HG02943 (cell line): Measurements from ENCODE around the gene RHEB.

Source experiments
- ATAC-seq: cut with Tn5 transposase; IDR thresholded peaks from one replicate; pipeline ENCODE4 v1.9.1; 2021; ENCODE audit warnings: mild to moderate bottlenecking, low read depth, moderate library complexity; ENCODE audit not compliant: unreplicated experiment

The RHEB gene

DNA sequence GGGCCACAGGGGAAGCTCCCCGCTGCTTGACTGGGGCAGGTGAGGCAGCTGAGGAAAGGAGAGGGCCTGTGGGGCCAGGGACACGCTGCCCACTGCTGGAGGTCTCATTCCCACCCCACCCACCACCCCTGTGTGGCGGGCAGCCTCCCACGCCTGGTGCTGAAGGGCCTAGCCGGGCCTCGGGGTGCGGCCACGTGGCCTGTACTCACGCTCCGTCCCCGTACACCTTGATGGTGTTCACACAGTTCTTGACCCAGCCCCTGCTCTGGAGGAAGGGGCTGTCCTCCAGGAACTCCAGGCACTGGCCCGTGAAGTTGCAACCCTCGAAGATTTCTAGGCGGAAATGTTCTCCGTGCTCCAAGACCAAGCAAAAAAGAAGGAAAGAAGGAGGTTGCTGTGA, 83.7 kb downstream of the RHEB start:
- no peak for ATAC-seq

DNA sequence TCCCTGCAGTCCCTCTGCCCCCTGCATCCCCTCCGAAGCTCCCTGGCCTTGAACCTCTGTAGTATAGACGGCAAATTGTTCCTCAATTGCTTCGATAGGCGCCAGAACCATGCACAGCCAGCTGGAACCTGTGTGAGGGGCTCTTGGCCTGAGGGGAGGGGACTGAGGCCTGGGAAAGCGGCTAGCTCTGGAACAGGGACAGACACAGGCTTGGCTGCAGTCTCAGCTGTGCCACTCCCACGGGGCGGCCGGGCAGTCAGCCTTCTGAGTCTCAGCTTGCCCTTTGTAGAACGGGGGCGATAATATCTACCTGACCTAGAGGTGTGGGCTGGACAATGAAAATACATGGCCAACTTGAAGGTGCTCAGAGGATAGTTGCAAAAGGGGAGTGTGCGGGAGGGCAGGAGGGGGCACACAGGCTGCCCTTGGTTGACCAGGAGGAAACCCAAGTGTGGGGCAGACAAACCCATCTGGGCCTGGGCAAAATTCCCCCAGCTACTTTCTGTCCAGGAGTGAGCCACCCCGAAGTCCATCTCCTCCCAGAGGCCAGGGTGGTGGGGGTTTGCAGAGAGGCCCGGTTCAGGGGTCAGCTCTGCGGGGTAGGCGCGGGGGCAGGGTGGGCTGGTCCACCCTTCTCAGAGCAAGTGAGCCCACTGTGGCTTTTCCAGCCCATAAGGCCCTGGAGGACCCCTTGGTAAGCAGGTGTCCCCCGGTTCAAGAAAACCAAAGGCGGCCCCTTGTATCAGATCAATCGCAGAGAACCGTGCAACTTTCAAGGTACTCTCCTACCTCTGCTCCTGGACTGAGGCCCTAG, 84.4 kb downstream of the RHEB start:
- ATAC-seq: no peak

DNA sequence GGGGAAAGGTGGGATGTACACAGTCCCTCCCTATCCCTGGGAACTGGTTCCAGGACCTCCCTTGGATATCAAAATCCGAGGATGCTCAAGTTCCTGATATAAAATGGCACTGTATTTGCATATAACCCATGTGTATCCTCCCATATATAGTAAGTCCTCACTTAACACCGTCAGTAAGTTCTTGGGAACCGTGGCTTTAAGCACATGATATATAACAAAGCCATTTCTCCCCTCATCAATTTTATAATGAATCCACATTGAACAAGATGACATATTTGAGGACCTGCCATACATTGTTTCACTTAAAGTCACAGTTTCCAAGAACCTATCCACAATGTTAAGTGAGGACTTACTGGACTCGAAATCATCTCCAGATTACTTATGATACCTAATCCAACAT, 85.1 kb downstream of the RHEB start:
- ATAC-seq: no peak

DNA sequence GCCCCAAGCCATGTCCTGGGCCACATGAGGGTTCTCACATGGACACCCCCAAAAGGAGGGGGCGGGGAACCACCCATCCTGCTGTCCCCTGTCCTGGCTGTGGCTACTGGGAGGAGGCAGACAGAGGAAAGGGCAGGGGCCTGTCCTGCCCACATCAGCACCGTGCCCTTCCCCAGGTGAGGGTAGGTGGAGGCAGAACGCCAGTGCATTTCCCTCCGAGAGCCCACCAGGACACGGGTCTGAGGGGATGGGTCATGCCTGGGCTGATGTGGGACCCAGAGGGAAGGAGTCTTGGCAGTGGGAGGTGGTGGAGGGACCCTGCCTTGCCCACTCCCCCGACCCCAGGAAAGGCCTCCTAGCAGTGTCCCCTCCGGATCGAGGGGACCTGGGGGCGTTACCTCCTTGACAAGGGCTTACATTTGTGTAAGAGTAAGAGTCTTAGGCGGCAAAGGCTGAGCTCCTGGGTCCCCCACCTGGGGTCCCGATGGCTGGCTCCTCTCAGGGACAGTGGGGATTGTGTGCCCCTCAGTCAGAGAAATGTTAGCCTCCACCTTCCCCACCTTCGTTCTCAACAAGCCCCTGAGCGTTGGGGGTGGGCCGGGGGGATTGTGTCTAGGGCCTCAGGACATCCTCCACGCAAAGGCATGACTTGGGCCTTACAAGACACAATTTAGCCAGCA, 85.8 kb downstream of the RHEB start:
- ATAC-seq: no peak

DNA sequence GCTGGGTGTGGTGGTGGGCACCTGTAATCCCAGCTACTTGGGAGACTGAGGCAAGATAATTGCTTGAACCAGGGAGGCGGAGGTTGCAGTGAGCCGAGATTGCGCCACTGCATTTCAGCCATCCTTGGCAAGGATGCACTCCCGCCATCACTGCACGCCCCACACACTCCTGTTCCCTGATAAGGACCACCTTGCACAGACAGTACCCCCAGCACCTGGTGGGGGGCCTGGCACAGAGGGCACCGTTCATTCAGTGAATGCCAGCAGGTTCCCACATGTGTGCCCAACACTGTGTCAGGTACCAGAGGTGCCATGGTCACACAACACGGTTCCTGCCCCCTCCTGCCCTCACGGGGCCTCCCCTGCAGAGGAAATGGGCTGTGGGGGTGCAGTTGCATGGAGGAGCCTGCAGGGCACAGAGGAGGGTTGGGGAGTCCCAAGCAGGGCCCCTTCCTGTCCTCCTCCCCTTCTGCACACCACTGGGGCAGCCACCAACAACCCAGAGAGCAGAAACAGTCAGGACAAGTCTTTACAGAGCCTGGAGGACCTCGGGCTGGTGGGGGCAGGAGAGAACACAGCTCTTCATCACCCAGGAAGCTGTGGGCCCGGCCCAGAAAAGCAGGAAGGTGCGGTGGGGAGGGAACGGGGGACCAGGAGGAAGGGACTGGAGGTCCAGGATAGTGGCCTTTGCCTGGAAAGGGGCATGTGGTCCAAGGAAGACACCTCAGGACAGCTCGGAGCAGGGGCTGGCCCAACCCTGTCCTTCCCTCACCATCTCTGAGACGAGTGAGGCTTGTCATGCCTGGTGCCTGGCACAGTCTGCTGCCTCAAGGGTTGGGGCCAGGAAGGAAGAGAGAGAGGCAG, 86.8 kb downstream of the RHEB start:
- no peak for ATAC-seq

DNA sequence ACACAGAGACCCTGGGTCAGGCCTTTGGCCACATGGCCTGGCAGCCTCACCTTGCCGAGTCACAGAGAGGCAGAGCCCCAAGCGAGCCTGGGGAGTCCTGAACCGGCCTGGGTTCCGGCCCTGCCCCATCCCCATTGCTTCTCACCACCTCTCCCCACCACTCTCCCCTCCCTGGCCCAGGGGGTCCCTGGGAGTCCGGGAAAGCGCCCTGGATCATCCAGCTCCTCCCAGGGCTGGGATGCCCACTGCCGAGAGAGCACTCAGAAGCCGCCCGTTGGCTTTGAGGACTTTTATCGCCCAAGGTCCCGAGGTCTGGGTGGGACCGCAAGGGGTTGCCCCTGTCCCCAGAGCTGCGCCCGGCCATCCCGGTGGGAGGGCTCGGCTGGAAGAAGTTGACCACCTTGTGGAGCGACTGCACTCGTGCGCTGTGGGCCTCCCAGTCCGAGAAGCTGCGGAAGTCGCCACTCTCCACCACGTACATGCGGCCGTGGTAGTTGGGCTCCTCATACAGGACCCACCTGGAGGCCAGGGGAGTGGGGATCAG, 87.9 kb downstream of the RHEB start:
- ATAC-seq: no peak

DNA sequence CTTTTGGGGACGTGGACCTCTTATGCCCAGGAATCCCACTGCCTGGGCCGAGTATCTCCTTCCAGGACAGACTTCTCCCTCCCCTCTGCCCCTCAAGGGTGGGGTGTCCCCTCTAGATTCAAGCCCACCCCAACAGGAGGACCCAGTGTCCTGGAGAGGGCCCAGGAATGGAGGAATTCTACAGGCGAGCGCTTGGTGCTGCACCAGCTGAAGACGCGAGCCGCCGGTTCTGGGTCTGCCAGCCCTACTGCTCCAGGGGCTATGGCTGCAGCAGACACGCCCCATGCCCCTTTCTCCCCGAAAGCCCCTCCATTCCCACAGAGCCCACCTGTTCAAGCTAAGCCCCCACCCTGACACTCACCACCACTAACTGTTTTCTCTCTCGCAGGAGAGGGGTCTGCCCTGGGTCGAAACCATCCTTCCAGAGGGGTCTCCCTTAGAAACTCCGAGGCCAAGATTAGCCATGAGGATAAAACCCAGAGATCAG, 88.4 kb downstream of the RHEB start:
- ATAC-seq: no peak

DNA sequence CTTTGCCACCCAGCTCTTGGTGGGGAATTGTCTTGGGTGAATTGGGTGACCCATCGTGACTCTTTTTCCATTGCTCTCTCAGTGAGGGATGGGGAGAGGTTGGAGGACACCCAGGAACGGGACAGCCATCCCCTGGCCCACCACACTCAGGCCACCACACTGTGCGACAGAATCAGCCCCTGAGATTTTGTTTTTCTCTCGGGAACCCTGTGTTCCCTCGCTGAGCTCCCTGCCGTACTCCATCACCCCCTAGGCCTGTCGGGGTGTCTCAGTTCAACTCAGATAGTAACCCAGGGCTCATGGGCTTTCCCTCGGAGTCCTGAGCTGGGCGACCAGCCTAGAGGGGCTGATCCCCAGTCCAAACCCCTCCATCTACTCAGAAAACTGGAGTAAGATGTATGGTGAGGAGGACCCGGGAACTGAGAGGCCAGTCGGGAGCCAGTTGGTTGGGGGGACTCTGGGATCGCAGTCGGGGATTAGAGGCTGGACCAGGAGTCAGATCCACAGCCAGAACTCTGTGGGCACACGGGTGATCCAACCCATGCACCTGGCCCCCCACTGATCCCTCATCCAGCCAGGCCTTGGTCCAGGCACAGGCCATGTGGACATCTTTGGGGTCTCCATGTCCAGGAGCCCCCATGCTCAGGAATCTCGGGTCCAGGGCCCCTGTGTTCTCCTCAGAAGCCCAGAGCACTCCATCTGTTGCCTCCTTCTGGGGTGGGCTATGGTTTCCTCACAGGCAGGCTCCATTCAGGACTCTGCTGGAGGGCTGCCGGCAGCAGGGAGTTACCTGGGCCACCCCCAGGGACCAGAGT, 89.1 kb downstream of the RHEB start:
- ATAC-seq: no peak

DNA sequence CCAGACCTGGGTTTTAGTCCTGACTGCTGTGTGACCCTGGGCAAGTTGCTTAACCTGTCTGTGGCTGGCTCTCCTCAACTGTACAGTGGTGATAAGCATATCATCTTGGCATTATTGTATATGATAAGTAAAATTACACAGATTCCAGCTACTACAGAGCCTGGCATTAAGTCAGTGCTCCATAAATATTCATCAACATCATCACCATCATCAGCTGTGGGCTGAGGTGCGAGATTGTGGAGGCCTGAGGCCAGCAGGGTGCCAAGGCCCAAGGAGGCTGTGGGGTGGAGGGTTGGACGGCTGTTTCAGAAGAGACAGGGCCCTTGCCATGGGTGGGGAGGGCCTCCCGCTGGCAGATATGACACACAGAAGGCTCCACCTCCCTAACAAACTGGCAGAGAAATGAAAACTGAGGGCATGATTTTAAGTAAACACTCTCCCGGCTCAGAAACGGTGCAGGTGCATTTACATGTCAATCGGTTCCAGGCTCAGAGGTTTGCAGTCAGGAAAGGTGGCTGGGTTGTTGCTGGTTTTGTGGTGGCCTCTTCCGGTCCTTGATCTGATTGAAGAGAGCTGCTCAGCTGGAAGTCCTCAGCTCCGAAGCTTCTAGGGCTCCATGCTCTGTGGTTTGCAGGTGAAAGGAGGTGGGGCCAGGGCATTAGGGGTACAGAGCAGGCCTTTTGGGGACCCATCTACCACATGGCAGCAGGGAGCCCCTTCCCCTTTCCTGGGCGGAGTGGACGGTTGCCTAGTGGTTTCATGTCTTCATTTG, 89.9 kb downstream of the RHEB start:
- no peak for ATAC-seq

DNA sequence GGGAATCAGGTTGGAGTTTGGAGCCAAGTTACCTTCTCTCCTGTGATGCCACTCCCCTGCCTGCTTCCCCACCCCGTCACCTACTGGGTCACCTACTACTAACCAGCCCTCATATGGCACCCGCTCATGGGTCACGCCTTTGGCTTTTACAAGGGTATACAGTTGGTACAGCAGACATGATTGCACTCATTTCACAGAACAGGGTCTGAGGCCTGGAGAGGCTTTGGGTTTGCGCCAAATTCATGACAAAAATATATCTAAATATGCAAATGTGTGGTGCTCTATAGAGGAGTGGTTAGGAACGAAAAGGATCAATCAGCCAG, 90.5 kb downstream of the RHEB start:
- no peak for ATAC-seq

DNA sequence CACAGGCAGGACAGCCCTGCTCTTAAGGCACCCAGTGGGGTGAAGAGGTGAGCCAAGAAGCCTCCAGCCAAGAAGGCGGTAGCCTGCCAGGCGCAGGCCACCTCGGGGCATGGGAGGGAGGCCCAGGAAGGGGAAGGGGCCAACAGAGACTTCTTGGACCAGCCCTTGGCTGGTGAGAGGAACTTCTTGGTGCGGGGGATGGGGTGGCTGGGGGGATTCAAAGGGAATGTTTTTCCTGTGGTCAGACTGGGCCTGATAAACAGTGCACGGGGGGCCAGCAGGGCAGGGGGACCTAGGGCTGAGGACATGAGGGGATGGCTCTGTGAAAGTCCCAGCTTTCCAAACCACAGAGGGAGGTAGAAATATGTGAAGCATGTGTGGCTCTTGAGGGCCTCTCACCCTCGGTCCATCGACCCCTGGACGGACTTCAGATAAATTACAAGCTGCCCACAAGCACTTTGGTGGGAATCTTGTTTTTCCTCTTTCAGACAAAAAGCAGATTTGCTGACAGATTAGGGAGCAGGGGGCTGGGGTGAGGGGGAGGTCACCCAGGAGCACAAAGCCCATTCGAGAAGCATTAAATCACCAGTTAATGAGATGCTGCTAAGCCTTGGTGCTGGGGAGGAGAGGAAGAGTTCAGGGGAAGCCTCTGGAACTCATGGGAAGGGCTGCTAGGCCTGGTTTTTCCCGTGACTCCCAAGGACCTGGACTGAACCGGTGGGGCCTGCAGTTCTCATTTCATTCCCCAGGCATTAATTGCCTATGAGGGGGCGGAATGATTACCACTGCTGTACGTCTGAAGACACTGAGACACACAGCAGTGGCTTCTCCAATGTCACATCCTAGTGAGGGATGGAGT, 91.1 kb downstream of the RHEB start:
- ATAC-seq: no peak

DNA sequence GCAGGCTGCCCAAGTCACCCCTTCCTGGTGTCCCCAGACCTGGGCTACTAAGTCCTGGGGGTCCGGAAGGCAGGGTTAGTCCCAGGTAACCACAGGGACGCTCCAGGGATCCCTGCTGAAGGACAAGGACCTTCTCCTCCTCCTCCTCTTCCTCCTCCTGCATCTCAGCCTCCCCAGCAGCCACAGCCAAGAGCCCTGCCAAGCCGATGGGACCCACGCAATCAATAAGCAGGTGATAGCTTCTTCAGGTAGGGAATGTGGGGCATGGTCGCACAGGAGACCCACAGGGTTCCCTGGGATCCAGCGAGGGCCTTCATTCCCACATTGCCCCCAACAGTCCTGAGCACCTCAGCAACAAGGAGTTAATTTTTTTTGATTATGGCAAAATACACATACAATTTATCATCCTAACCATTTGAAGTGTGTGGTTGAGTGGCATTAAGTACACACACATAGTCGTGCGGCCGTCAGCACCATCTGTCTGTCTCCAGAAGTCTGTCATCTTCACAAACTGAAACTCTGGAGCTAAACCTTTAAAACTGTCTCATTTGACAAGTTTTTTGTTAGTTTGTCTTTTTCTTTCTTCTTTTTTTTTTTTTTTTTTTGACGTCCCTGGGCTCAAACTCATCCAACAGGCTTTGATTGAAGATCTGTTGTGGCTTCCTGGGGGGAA, 91.9 kb downstream of the RHEB start:
- no peak for ATAC-seq

DNA sequence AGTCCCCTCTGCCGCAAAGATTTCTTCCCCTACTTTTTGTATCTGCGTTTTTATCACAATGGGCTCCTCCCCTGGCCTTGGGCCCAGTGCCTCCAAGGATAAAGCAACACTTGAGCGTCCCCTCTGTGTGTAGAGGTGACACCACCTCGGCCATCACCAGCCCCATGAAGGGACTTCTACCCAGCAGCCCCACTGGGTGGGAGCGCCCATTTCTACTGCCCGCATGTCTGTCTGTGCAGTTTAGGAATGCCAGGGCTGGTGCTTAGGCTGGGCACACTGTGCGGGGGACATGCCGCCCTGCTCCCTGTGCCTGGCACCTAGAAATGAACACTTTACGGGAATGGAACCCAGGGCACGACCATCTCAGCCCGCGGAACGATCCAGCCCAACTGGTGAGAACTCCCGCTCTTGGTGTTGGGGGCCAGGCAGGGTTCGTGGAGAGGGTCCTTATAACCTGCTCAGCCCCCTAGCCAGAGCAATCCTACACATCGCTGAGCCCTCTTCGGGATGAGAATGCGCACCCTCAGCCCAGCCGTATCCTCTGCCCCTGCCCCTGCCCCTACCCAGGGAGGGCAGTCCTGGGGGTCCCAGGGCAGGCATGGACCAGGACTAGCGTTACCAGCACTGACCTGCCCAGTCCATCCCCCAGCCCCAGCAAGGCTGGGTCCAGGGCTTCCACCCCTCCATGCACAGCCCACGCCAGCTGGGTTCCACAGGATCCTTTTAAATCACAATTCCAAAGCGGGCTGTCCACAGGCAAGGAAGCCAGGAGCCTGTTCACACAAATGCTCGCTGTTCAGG, 92.6 kb downstream of the RHEB start:
- ATAC-seq: no peak

DNA sequence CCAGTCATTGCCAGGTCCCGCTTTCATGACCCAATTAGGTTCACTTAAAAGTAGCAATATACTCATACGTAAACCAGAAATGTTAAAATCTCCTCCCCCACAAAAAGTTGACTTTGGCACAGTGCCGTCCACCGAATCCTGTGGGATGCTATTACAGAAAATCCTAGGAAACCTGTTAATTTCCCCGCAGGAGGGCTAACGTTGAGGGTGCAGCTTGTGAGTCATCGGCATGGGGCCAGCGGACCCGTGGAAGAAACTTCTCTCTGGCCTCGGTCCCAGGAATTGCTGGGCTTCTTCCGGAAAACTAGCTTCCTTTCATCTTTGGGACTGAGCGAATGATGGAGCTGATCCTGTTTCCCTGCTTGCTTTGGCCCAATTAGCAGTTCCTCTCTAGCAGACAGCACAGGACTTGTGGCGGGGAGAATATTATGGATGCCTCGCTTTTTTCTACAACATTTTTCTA, 93.2 kb downstream of the RHEB start:
- ATAC-seq: no peak

DNA sequence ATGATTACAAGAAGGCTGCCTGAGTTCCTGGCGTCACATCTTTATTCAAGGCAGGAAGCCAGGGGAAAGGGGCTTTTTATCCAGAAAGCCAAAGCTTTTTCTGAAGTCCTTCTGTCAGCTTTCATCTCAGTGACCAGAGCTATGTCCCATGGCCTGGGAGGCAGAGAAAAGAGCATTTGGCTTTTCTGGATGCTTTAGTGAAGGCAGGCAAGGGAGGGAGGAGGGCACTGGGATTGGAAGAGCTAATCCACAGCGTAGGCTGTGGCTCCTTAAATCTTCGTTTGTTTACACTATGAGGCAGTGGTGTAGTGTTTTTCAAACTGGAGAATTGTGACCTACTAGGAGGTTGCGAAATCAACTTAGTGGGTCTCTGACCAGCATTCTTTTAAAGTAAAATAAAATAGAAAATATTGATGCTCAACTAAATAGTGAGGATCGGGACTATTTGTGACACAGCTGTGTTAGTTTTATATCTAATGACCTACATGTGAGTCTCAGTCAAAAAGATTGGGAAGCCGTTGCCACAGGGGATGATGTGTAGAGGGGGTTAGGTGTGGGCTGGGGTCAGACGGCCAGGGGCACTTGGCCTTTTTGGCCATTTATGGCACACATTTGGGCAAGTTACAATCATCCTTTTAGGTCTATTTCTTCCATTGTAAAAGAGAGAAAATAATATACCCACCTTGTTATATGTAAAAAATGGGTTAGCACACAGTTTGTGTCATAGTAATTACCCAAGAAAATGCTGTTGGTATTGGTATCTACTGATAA, 93.8 kb downstream of the RHEB start:
- ATAC-seq: no peak

DNA sequence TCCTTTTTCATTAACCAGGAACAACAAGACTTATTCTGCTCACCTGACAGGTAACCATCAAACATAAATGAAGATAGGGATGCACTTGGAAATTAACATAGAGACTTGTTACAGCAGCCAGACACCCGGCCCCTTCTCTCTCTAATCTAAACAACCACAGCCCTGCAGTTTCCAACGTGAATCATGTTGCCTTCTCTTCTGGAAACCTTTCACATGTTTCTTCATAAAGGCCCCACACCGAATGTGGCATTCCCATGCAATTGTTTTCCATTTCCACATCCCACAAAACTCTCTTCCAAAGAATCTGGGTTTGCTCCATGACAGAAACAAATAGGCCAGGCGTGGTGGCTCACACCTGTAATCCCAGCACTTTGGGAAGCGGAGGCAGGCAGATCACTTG, 94.9 kb downstream of the RHEB start:
- ATAC-seq: no peak
